Gastrocnemius medialis (tissue), 4 donors: ENCODE results near the gene MED13L.

Source experiments
- CTCF ChIP-seq, 5 experiments: fragments of 450-650 bp in 3 of 5; fragments of 200-600 bp in 2 of 5; sonication (generic) in 2 of 5; IDR thresholded peaks in 4 of 5; conservative IDR thresholded peaks in 1 of 5; 1 replicate in 4 of 5; 2 replicates in 1 of 5; pipeline ENCODE4 v1.5.1; 2016 to 2019; ENCODE audit warnings: antibody characterized with exemption in 5 of 5, mild to moderate bottlenecking in 3 of 5, moderate library complexity in 3 of 5
- POLR2A ChIP-seq, 2 donors: fragments of 450-650 bp; IDR thresholded peaks; one replicate each; pipeline ENCODE4 v1.6.1; 2017; ENCODE audit warnings: antibody characterized with exemption in 2 of 2, mild to moderate bottlenecking in 2 of 2, moderate library complexity in 2 of 2

- TF ChIP-seq CTCF (IDR thresholded peaks at IDR 0.05 in 4 of 5, conservative IDR thresholded peaks at IDR 0.05 in 1 of 5) (no peak), POLR2A (IDR thresholded peaks at IDR 0.05) (no peak)
Measured at GRCh38 chr12:116172224-116172849, 105.2 kb downstream of the MED13L start.
